Fibroblast of lung (primary cell): ENCODE results near the gene TOR1AIP2. TPM values are rescaled to one million over a fixed set of nuclear protein-coding genes. Genes with fewer than 3 reads are reported as not detected.

ENCODE experiments used
- DNase-seq, 2 donors: peaks; one replicate each; pipeline versions ENCODE4 v3.0.0 to v3.0.0-alpha.2; 2010; ENCODE audit warnings: low read depth in 2 of 2
- H2AFZ ChIP-seq: 2 replicates; pipeline ENCODE4 v1.5.1; 2012; ENCODE audit warnings: low read length, control low read depth, inconsistent platforms
- H3K27ac ChIP-seq: 2 replicates; pipeline ENCODE4 v1.5.1; 2011; ENCODE audit warnings: low read length, control low read depth; ENCODE audit not compliant: insufficient read depth
- H3K27me3 ChIP-seq: 2 replicates; pipeline ENCODE4 v1.5.1; 2011; ENCODE audit warnings: mild to moderate bottlenecking, low read length; ENCODE audit not compliant: control insufficient read depth, insufficient read depth
- H3K36me3 ChIP-seq: 2 replicates; pipeline ENCODE4 v1.5.1; 2011; ENCODE audit warnings: low read length; ENCODE audit not compliant: control insufficient read depth, insufficient read depth
- H3K4me1 ChIP-seq: 2 replicates; pipeline ENCODE4 v1.5.1; 2011; ENCODE audit warnings: low read length; ENCODE audit not compliant: control insufficient read depth, insufficient read depth; ENCODE audit errors: extremely low read depth
- H3K4me2 ChIP-seq: 2 replicates; pipeline ENCODE4 v1.5.1; 2011; ENCODE audit warnings: low read length, control low read depth; ENCODE audit not compliant: insufficient read depth; ENCODE audit errors: extremely low read depth
- H3K4me3 ChIP-seq, 4 experiments: fragments of 200-600 bp in 1 of 4; sonication (generic) in 1 of 4; replicated peaks in 1 of 4; 2 replicates each; pipeline ENCODE4 v1.5.1; 2011 to 2016; ENCODE audit warnings: low read length in 4 of 4, low read depth in 3 of 4, mild to moderate bottlenecking in 3 of 4, control low read depth in 2 of 4, inconsistent platforms in 1 of 4, mixed read lengths in 1 of 4; ENCODE audit not compliant: insufficient read depth in 1 of 4; ENCODE audit errors: control extremely low read depth in 1 of 4
- H3K79me2 ChIP-seq: 2 replicates; pipeline ENCODE4 v1.5.1; 2012; ENCODE audit warnings: mild to moderate bottlenecking, low read length, inconsistent platforms; ENCODE audit not compliant: control insufficient read depth, insufficient read depth
- H3K9ac ChIP-seq: 2 replicates; pipeline ENCODE4 v1.5.1; 2011; ENCODE audit warnings: mild to moderate bottlenecking, low read length, control low read depth; ENCODE audit not compliant: insufficient read depth
- H3K9me3 ChIP-seq: 2 replicates; pipeline ENCODE4 v1.5.1; 2012; ENCODE audit warnings: low read depth, low read length; ENCODE audit not compliant: control insufficient read depth, insufficient read depth
- H4K20me1 ChIP-seq: 2 replicates; pipeline ENCODE4 v1.5.1; 2011; ENCODE audit warnings: low read length; ENCODE audit not compliant: control insufficient read depth, insufficient read depth; ENCODE audit errors: extremely low read depth
- EZH2 ChIP-seq: IDR thresholded peaks from 2 replicates; pipeline ENCODE4 v1.5.1; 2012; ENCODE audit warnings: low read length, control low read depth, mild to moderate bottlenecking; ENCODE audit errors: missing control alignments
- polyA plus RNA-seq, 2 donors: library from polyadenylated mRNA; depleted of rRNA in 1 of 2; stranded (reverse) in 1 of 2; unstranded in 1 of 2; fragments of >200 nt; gene quantifications; 2 replicates each; pipeline ENCODE4 v1.2.1, GENCODE V29; 2011 to 2012; ENCODE audit warnings: missing spikeins in 1 of 2
- total RNA-seq: library from RNA; depleted of rRNA; stranded (reverse); fragments of >200 nt; gene quantifications from 2 replicates; pipeline ENCODE4 v1.2.1, GENCODE V29; 2014
- TF ChIP-seq, protein P1 (sequence below), 2 donors: IDR thresholded peaks in 1 of 2; conservative IDR thresholded peaks in 1 of 2; 1 replicate in 1 of 2; 2 replicates in 1 of 2; pipeline ENCODE4 v1.5.1; 2011 to 2012; ENCODE audit warnings: low read length in 2 of 2, control low read depth in 1 of 2, inconsistent platforms in 1 of 2, low read depth in 1 of 2, mild to moderate bottlenecking in 1 of 2

TOR1AIP2 gene
- total and polyA plus RNA-seq, 2 donors (not counting 1 experiment from before 2014, with no cell fraction given), result 78.9 to 81.9 TPM

DNA sequence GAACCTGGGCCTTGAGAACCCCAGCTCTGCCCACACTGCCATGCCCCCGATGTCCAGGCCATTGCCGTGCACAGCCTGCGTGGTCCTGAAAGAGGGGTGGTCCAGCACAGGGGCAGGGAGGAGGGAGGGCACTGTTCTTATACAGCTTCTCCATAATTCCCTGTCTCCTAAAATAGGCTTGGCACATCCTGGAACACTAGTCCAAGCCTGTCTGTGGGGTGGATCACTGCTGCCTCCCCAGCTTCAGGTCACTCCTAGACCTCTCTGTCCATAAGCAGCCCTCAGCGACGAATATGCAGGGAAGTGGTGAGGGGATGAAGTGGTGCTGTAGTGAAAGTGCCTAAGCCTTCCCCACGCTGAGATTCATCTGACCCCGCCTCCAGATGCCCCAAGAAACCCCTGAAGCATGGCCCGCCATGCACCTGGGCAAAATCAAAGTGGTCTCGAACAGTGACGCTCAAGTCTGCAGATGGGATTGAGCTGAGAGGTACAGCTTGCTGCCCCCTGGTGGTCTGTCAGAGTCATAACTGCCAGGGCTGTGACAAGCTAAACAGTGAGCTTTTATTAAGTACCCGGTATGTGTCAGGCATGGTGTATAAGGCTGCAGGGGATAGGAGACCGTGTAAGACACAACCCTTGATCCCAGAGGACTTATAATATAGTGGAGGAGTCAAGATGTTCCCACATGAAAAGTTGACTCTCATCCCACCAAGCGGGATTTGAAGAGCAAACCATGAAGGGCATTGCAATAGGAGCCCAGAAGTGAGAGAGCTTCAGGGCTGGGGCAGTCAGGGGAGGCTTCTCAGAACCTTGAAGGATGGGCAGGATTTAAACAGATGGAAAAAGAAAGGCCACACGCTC, 67.9 kb downstream of the TOR1AIP2 start:
- DNase-seq, result peak; percentile 61 to 77
- Histone ChIP-seq H3K36me3 (no peaks in the 10 kb centered on the region), H3K4me3 (no peak overlapping the region), H3K27ac (no peak overlapping the region), H3K4me1 (no peaks in the 10 kb centered on the region), H3K4me2 (no peak overlapping the region), H2AFZ (no peak overlapping the region), H3K9me3 (no peaks in the 10 kb centered on the region), H4K20me1 (no peaks in the 10 kb centered on the region), H3K27me3 (peaks cover 28% of the 10 kb centered on the region), H3K9ac (no peak overlapping the region), H3K79me2 (no peaks in the 10 kb centered on the region)
- TF ChIP-seq, protein P1, sequence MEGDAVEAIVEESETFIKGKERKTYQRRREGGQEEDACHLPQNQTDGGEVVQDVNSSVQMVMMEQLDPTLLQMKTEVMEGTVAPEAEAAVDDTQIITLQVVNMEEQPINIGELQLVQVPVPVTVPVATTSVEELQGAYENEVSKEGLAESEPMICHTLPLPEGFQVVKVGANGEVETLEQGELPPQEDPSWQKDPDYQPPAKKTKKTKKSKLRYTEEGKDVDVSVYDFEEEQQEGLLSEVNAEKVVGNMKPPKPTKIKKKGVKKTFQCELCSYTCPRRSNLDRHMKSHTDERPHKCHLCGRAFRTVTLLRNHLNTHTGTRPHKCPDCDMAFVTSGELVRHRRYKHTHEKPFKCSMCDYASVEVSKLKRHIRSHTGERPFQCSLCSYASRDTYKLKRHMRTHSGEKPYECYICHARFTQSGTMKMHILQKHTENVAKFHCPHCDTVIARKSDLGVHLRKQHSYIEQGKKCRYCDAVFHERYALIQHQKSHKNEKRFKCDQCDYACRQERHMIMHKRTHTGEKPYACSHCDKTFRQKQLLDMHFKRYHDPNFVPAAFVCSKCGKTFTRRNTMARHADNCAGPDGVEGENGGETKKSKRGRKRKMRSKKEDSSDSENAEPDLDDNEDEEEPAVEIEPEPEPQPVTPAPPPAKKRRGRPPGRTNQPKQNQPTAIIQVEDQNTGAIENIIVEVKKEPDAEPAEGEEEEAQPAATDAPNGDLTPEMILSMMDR (conservative IDR thresholded peaks at IDR 0.05 in 1 of 2, IDR thresholded peaks at IDR 0.05 in 1 of 2; ENCODE audit: low read depth in 1 of 2, low read length in 2 of 2), result peak; percentile 88 to 97
- TF ChIP-seq EZH2, result no peak

DNA sequence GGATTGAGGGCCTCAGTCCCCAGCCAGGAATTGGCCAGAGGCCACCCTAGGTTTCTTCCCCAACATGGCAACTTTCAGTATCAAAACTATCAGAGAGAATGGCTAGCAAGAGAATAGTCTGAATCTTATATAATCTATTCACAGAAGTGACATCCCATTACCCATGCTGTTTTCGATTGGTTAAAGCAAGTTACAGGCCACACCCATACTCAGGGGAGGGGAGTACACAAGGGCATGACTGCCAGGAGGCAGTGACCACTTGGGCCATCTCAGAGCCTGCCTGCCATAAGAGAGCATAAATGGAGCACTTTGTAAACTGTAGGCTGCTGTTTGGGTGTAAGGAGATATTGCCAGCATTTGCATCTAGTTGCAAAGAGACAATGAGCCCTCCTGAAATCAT, 69.1 kb downstream of the TOR1AIP2 start:
- H3K9ac ChIP-seq, result no peak overlapping the region
- no peaks in the 10 kb centered on the region for H4K20me1 ChIP-seq
- H2AFZ ChIP-seq, result no peak overlapping the region
- H3K4me2 ChIP-seq, result no peak overlapping the region
- no peaks in the 10 kb centered on the region for H3K4me1 ChIP-seq
- H3K27me3 ChIP-seq, result peaks cover 28% of the 10 kb centered on the region
- H3K27ac ChIP-seq, result no peak overlapping the region
- H3K36me3 ChIP-seq, result no peaks in the 10 kb centered on the region
- DNase-seq, result peak in 1 of 2 donors; percentile 5
- H3K9me3 ChIP-seq, result no peaks in the 10 kb centered on the region
- H3K79me2 ChIP-seq, result no peaks in the 10 kb centered on the region
- TF ChIP-seq EZH2, result no peak
- TF ChIP-seq, protein P1 (conservative IDR thresholded peaks at IDR 0.05 in 1 of 2, IDR thresholded peaks at IDR 0.05 in 1 of 2; ENCODE audit: low read depth in 1 of 2, low read length in 2 of 2), result no peak
- H3K4me3 ChIP-seq, result no peak overlapping the region

- no peak overlapping the region for H3K27ac ChIP-seq
- DNase-seq, result peak; percentile 70 to 96
These were observed 69.7 kb downstream of the TOR1AIP2 start for GRCh38 chr1:179807691-179808485.

More at GRCh38 chr1:179807691-179808485, 69.7 kb downstream of the TOR1AIP2 start:
- Histone ChIP-seq H3K79me2 (no peaks in the 10 kb centered on the region), H3K9ac (no peak overlapping the region), H3K4me1 (no peaks in the 10 kb centered on the region), H3K27me3 (peaks cover 23% of the 10 kb centered on the region), H3K4me3 (no peak overlapping the region), H3K4me2 (no peak overlapping the region), H4K20me1 (no peaks in the 10 kb centered on the region), H3K36me3 (no peaks in the 10 kb centered on the region), H3K9me3 (no peaks in the 10 kb centered on the region), H2AFZ (no peak overlapping the region)
- TF ChIP-seq, protein P1 (conservative IDR thresholded peaks at IDR 0.05 in 1 of 2, IDR thresholded peaks at IDR 0.05 in 1 of 2; ENCODE audit: low read depth in 1 of 2, low read length in 2 of 2), result no peak
- TF ChIP-seq EZH2, result no peak
